RWPE1 (cell line): ENCODE data around the gene MAPK8IP2.
"Not testable (repeated sequence)": the region's sequence is repeated elsewhere in the genome, so short reads cannot be mapped to it uniquely, and the experiment has no call there.

Source experiments
- CTCF ChIA-PET: fragments of 350-600 bp; sonication (Branson Sonifier 250); formaldehyde crosslinking; extraction: SDS; loops from one replicate; lab custom pipeline; 2021; lab: Yijun Ruan, JAX
- POLR2A ChIA-PET: fragments of 400-600 bp; formaldehyde crosslinking; extraction: SDS; loops from one replicate; lab custom pipeline; 2020; ENCODE audit warnings: antibody characterized with exemption; ENCODE audit not compliant: low non-redundant PET; lab: Yijun Ruan, JAX
- DNase-seq: peaks from one replicate; pipeline ENCODE4 v3.0.0; 2012; ENCODE audit warnings: low spot score
- H3K27ac ChIP-seq: fragments of 450-650 bp; 2 replicates; pipeline ENCODE4 v1.5.1; 2017
- CTCF ChIP-seq: fragments of 450-650 bp; conservative IDR thresholded peaks from 2 replicates; pipeline ENCODE4 v1.5.1; 2017; ENCODE audit warnings: low read depth, mild to moderate bottlenecking

The MAPK8IP2 gene

GRCh38 chr22:50633771-50634170 is 33.2 kb downstream of the MAPK8IP2 start:
- no peak for TF ChIP-seq CTCF
- ChIA-PET POLR2A (no interaction called here), CTCF (interaction anchor here (1.1 kb wide), 1 partner anchor 393 kb away, joined by 3 read pairs; no protein-coding TSS in a partner anchor)
- no peak for DNase-seq
- no peak overlapping the region for H3K27ac ChIP-seq

GRCh38 chr22:50635591-50635990 is 35.0 kb downstream of the MAPK8IP2 start:
- no peak for TF ChIP-seq CTCF
- DNase-seq = no peak
- ChIA-PET CTCF (no interaction called here), POLR2A (no interaction called here)
- H3K27ac ChIP-seq = no peak overlapping the region

- CTCF ChIA-PET, H3K27ac ChIP-seq, DNase-seq, POLR2A ChIA-PET: not testable (repeated sequence)
Measured at GRCh38 chr22:50640296-50640695, 39.7 kb downstream of the MAPK8IP2 start.

GRCh38 chr22:50640857-50641647 is 40.5 kb downstream of the MAPK8IP2 start:
- no peak for DNase-seq
- CTCF ChIA-PET = no interaction called here
- H3K27ac ChIP-seq = no peak overlapping the region
- POLR2A ChIA-PET = no interaction called here
- no peak for TF ChIP-seq CTCF

GRCh38 chr22:50641696-50642607 is 41.4 kb downstream of the MAPK8IP2 start:
- CTCF ChIA-PET = interaction anchor here (0.6 to 1.1 kb wide), 2 partner anchors 25 to 67 kb away, joined by 3 to 5 read pairs; no protein-coding TSS in a partner anchor
- DNase-seq = no peak
- no peak overlapping the region for H3K27ac ChIP-seq
- TF ChIP-seq CTCF = no peak; the same call in 1 of the 2 replicates
- POLR2A ChIA-PET = no interaction called here

GRCh38 chr22:50643021-50643820 is 42.6 kb downstream of the MAPK8IP2 start:
- CTCF ChIA-PET = interaction anchor here (0.6 kb wide), 1 partner anchor 66 kb away, joined by 3 read pairs; no protein-coding TSS in a partner anchor
- H3K27ac ChIP-seq, POLR2A ChIA-PET, DNase-seq: not testable (repeated sequence)

GRCh38 chr22:50643821-50644101 is 43.2 kb downstream of the MAPK8IP2 start:
- H3K27ac ChIP-seq, CTCF ChIA-PET, POLR2A ChIA-PET, DNase-seq: not testable (repeated sequence)
